Activated naive CD4-positive, alpha-beta T cell treated with anti-CD3 and anti-CD28 coated beads, Interleukin-2, amount 50 U/mL, for 72 hours (primary cell): ENCODE measurements around the gene TSNAXIP1. TPM values are rescaled to one million over a fixed set of nuclear protein-coding genes. Genes with fewer than 3 reads are reported as not detected.

ENCODE experiments used
- ATAC-seq, 2 donors: fragments of 150-1000 bp; cut with Tn5 transposase; 2 replicates each; pipeline ENCODE4 v1.10.0; 2021; ENCODE audit warnings: mild to moderate bottlenecking in 2 of 2, moderate library complexity in 2 of 2
- DNase-seq, 2 donors: peaks; one replicate each; pipeline ENCODE4 v3.0.0; 2021 to 2022; ENCODE audit warnings: low spot score in 2 of 2
- H3K27ac Mint-ChIP-seq, 2 donors: one replicate each; pipeline ENCODE4 v1.8.0; 2022; ENCODE audit warnings: mild to moderate bottlenecking in 2 of 2, mixed read lengths in 2 of 2
- H3K36me3 Mint-ChIP-seq, 2 donors: one replicate each; pipeline ENCODE4 v1.8.0; 2022; ENCODE audit warnings: mixed read lengths in 2 of 2
- H3K9me3 Mint-ChIP-seq, 2 donors: one replicate each; pipeline ENCODE4 v1.8.0; 2022; ENCODE audit warnings: mixed read lengths in 2 of 2
- total RNA-seq, 2 donors: library from RNA; stranded (reverse); gene quantifications; one replicate each; pipeline ENCODE4 v1.2.3, GENCODE V29; 2022

TSNAXIP1 gene, protein sequence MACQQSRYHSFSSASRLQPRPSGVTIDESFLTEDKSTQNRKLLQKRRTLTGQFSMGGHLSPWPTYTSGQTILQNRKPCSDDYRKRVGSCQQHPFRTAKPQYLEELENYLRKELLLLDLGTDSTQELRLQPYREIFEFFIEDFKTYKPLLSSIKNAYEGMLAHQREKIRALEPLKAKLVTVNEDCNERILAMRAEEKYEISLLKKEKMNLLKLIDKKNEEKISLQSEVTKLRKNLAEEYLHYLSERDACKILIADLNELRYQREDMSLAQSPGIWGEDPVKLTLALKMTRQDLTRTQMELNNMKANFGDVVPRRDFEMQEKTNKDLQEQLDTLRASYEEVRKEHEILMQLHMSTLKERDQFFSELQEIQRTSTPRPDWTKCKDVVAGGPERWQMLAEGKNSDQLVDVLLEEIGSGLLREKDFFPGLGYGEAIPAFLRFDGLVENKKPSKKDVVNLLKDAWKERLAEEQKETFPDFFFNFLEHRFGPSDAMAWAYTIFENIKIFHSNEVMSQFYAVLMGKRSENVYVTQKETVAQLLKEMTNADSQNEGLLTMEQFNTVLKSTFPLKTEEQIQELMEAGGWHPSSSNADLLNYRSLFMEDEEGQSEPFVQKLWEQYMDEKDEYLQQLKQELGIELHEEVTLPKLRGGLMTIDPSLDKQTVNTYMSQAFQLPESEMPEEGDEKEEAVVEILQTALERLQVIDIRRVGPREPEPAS
- total RNA-seq: under 1 TPM in 1 of 2 donors, not detected in 1; 0.35 TPM

DNA sequence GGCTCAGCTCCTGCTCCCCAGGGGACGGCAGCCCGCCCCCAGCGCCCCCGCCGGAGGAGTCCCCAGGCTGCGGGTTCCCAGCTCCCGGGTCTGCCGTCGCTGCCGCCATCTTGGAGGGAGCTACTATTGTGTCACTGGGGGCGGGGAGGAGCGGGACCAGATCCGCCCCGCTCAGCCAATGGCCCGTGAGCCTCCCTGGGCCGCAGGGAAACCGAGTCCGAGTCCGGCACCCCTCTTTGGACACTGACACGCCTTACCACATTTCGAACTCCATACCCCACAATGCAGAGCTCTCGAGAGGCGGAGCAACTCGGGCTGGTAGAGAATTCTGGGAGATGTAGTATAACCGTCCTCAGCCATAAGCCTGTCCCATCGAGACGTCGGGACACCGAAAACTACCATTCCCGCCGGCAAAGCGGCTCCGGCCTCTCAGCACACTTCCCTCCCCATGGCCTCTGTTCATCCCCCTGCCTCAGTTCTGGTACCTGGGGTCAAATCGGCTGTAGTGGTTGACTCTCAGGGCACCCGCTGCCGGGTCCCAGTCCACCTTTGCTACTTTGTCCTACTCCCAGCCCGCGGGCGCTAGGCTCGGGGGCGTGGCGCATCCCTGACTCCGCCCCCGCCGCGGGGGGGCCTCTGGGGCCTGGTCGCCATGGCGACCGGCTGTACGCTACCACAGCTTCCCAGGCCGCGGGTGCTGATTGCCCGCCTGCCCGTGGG lies at the start of gene TSNAXIP1, which contains the start of gene RANBP10:
TSNAXIP1 (plus strand) TSS at position 462 of the 720 bp plus-strand sequence. CDS start 261 bp downstream, outside the sequence.
RANBP10 (minus strand) TSS at position 133 of the 720 bp plus-strand sequence; CDS start at position 109, 24 bp downstream.
- ATAC-seq (peak; percentile 93 to 95), DNase-seq (peak; percentile 94 to 96)
- H3K27ac Mint-ChIP-seq: peak within 1 kb of the TSS; percentile 86 to 99
- H3K9me3 Mint-ChIP-seq: no peaks in the 10 kb centered on the region
- H3K36me3 Mint-ChIP-seq: peaks cover 11 to 24% of the 10 kb centered on the region in 2 donors

DNA sequence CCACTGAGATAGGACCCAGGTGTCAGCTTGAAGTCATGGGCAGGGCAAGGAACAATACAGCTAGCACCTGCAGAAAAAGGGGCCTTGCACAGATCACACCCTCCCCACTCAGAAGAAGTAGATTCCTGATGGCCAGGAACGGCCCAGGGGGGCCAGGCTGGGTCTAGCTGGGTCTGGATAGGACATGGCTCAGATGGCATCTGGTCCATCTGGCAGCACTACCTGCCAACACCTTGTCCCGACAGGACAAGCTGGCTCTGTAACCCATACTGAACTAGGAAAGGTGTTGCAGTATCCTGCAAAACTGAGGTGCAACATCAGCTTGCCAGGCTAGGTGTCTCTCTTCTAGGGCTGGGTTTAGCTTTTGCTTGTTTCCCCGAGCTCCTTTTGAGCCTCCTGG lies 48.7 kb upstream of the TSNAXIP1 start:
- DNase-seq (no peak), ATAC-seq (no peak)
- no peaks in the 10 kb centered on the region for H3K9me3 Mint-ChIP-seq
- peaks cover 0 to 5% of the 10 kb centered on the region in 2 donors for H3K36me3 Mint-ChIP-seq
- H3K27ac Mint-ChIP-seq: no peak overlapping the region

DNA sequence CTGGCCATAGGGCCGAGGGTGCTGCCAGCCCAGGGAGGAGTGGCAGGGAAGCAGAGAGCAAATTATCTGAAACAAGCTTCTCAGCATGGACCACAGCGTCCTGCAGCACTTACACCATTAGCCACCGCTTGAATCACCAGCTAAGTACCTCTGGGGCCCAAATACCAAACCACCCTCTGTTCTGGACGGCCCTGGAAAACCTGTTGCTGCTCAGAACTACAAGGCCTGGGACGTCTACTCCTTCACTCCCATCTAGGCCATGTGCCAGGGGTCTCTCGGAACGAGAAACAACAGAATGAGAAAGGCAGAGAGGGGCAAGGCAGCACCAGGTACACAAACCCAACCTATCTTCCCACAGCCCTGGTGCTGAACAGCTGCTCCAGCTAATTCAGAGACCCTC lies 47.7 kb upstream of the TSNAXIP1 start:
- ATAC-seq (no peak), DNase-seq (no peak)
- peaks cover 0 to 5% of the 10 kb centered on the region in 2 donors for H3K36me3 Mint-ChIP-seq
- no peaks in the 10 kb centered on the region for H3K9me3 Mint-ChIP-seq
- peak overlapping the region; percentile 60 to 62 for H3K27ac Mint-ChIP-seq

DNA sequence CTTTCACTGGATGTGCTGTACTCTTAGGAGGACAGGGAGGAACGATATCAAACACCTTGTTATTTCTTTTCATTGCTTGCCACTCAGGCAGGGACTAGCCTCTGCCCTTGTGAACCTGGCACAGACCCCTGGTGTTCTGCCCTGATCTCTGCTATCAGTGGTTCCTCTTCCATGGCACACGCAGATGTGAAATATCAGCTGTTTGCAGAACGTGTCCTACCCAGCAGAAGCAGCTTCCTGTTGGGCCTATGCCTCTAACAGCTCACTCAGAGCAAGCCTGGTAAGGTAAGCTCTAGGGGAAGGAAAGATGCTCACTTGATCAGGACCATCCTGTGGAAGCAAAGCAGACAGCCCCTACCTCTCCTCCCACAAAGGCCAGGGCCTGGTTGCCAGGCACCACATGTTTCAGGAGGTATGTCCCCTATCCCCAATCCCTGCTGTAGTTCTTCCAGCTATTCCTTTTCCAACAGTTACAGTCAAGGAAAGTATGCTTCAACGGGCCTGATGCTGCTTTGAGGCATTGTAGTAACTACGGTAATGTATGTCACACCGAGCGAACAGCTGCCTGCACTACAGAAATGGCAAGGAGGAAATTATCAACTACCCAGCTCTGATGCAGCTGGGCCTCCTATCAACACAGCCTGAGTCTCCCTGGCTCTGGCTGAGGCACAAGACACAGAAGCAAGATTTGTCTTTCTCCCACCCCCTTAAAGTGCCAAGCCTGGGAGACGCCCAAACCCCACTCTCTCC lies 46.3 kb upstream of the TSNAXIP1 start:
- peaks cover 0 to 5% of the 10 kb centered on the region in 2 donors for H3K36me3 Mint-ChIP-seq
- DNase-seq (no peak), ATAC-seq (no peak)
- no peaks in the 10 kb centered on the region for H3K9me3 Mint-ChIP-seq
- peak overlapping the region in 1 of 2 donors; percentile 55 for H3K27ac Mint-ChIP-seq

DNA sequence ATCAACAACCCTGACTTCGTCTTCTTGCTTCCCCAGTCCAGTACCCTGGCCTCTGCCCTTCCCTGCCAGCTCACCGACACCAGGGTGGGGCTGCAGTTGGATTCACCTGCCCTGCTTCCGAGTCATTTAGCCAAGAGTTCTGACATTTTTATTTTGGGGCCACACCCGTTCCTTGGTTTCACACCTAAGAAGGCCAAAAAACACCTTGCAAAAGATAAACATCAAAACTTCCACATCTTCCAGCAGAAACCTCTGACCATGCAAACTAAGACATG lies 45.8 kb upstream of the TSNAXIP1 start:
- peaks cover 0 to 5% of the 10 kb centered on the region in 2 donors for H3K36me3 Mint-ChIP-seq
- H3K27ac Mint-ChIP-seq: no peak overlapping the region
- DNase-seq (no peak), ATAC-seq (no peak)
- H3K9me3 Mint-ChIP-seq: no peaks in the 10 kb centered on the region

DNA sequence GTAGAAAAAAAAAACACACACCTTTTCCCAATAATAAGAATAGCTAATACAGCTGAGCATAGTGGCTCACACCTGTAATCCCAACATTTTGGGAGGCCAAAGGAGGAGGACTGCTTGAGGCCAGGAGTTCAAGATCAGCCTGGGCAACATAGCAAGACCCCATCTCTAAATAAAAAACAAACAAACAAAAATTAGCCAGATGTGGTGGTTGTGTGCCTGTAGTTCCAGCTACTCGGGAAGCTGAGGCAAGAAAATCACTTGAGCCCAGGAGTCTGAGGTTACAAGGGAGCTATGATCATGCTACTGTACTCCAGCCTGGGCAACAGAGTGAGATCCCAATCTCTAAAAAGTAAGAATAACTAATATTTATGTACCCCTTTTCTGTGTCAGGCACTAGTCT lies 44.8 kb upstream of the TSNAXIP1 start:
- no peak for DNase-seq
- no peaks in the 10 kb centered on the region for H3K9me3 Mint-ChIP-seq
- ATAC-seq: no peak
- no peak overlapping the region for H3K27ac Mint-ChIP-seq
- H3K36me3 Mint-ChIP-seq: peaks cover 0 to 5% of the 10 kb centered on the region in 2 donors

DNA sequence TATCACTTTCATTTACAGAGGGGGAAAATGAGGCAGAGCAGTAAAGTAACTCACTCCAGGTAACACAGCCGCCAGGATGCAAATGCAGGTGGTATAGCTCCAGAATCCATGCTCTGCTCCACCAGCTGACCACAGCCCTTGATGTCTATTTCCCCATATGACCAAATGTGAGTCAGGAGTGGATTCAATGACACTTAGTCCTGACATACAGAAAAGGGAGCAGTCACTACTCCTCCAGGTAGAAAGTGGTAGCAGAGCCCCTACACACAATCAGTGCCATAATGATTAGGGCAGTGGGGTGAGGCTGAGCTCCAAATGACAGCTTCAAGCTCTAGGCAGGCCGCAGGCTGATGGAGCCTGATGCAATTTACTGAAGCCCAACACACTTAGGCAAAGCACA lies 44.3 kb upstream of the TSNAXIP1 start:
- no peak for DNase-seq
- peak; percentile 35 to 53 for ATAC-seq

DNA sequence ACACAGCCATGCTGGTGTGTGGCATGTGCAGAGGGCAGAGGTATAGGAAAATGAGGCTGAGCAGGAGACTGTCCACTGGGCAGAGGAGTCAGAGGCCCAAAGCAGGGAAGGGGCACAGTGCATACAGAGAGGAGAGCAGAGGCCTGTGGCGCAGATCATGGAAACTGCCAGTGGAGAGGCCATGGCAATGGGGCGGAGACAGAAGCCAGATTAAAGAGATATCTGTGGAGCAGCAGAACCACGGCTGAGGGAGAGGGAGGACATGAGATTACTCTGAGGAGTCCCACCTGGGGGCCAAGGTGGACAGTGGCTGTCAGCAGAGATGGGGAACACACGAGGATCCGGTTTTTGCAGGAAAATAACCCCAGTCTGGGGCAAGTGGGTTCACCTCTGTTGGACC lies 43.6 kb upstream of the TSNAXIP1 start:
- Mint-ChIP-seq H3K36me3 (peaks cover 0 to 5% of the 10 kb centered on the region in 2 donors), H3K27ac (peak overlapping the region; percentile 40 to 54), H3K9me3 (no peaks in the 10 kb centered on the region)
- DNase-seq: no peak
- ATAC-seq: no peak

More for the DNA sequence above, 44.3 kb upstream of the TSNAXIP1 start:
- peaks cover 0 to 5% of the 10 kb centered on the region in 2 donors for H3K36me3 Mint-ChIP-seq
- H3K9me3 Mint-ChIP-seq: no peaks in the 10 kb centered on the region
- H3K27ac Mint-ChIP-seq: peak overlapping the region; percentile 40 to 54

DNA sequence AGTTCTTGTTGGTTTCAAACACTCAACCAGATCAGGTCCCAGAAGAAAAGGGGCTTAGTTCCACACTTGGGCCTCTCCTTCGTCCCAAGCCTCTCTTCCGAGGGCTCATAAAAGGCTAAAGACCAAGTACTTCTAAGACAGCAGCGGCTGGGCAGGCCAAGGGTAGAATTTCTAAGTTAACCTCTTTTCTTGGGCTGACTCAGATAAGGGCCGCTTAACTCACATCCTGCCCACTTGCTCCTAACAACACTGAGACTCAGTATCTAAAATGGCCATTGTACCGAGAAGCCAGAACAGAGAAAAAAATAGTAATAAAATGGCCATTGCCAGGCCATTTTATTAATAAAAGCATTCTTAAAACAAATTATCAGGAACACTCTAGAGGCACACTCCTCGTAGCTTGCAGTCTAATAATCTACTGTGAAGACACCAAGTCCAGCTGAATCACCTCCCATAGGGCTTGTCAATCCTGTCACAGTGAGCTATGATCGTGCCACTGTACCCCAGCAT lies 42.5 kb upstream of the TSNAXIP1 start:
- DNase-seq (no peak), ATAC-seq (no peak)
- Mint-ChIP-seq H3K36me3 (no peaks in the 10 kb centered on the region), H3K27ac (peak overlapping the region in 1 of 2 donors; percentile 89), H3K9me3 (no peaks in the 10 kb centered on the region)

DNA sequence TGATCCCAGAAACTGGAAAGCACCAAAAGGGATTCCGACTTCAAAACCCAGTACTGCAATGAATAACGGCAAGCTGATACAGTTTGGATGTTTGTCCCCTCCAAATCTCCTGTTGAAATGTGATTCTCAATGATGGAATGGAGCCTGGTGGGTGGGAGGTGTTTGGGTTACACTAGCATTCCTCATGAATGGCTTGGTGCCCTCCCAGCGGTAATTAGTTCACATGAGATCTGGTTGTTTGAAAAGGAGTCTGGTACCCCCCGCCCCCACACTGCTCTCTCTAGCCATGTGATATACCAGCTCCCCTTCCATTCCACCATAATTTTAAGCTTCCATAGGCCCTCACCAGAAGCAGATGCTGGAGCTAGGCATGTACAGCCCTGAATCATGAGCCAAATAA lies 40.4 kb upstream of the TSNAXIP1 start:
- no peak for ATAC-seq
- H3K9me3 Mint-ChIP-seq: no peaks in the 10 kb centered on the region
- no peaks in the 10 kb centered on the region for H3K36me3 Mint-ChIP-seq
- peak overlapping the region in 1 of 2 donors; percentile 70 for H3K27ac Mint-ChIP-seq
- DNase-seq: no peak

DNA sequence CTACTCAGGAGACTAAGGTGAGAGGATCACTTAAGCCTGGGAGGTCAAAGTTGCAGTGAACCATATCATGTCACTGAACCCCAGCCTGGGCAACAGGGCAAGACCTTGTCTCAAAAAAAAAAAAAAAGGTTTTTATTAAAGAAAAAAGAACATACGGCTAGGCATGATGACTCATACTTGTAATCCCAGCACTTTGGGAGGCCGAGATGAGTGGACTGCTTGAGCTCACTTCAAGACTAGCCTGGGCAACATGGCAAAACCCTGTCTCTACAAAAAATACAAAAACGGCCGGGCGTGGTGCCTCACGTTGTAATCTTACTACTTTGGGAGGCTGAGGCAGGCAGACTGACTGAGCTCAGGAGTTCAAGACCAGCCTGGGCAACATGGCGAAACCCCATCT lies 38.7 kb upstream of the TSNAXIP1 start:
- ATAC-seq: no peak
- Mint-ChIP-seq H3K9me3 (no peaks in the 10 kb centered on the region), H3K36me3 (peaks cover 0 to 9% of the 10 kb centered on the region in 2 donors), H3K27ac (no peak overlapping the region)
- no peak for DNase-seq

DNA sequence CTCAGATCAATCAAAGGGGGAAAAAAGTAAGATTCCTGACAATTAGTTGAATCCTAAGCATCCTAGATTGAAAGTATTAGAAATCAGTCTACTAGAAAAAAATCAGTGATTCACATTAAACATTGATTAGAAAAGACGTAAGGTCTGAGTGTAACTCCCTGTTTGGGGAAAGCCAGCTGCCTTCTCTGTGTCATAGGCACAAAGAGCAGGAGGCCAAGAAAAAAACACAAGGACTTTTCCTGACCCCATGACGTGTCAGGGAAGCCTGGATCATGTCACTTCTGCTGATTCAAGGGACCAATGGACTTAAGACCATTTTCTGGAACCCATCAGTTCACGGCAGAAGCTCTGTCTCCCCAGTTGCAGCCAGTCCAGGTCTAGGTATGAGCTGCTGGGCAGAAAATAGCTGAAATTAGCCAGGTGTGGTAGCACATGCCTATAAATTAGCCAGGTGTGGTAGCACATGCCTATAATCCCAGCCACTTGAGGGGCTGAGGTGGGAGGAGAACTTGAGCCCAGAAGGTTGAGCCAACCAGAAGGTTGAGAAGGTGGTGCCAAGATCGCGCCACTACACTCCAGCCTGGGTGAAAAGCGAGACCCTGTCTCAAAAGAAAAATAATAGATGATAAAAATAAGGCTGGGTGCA lies 36.2 kb upstream of the TSNAXIP1 start:
- ATAC-seq (no peak), DNase-seq (no peak)
- H3K9me3 Mint-ChIP-seq: no peaks in the 10 kb centered on the region
- no peak overlapping the region for H3K27ac Mint-ChIP-seq
- H3K36me3 Mint-ChIP-seq: peaks cover 0 to 9% of the 10 kb centered on the region in 2 donors

DNA sequence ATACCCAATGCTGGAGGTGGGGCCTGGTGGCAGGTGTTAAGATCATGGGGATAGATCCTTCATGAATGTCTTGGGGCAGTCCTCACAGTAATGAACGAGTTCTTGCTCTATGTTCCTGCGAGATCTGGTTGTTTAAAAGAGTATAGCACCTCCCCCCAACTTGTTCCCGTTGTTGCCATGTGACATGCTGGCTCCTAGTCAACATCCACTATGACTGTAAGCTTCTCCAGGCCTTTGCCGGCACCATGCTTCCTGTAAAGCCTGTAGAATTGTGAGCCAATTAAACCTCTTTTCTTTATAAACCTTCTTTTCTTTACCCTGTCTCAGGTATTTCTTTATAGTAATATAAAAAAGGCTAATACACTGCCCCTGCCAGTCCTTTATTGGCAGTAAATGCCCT lies 33.6 kb upstream of the TSNAXIP1 start:
- ATAC-seq: no peak
- Mint-ChIP-seq H3K36me3 (peaks cover 0 to 9% of the 10 kb centered on the region in 2 donors), H3K9me3 (no peaks in the 10 kb centered on the region), H3K27ac (peak overlapping the region in 1 of 2 donors; percentile 36)
- no peak for DNase-seq

DNA sequence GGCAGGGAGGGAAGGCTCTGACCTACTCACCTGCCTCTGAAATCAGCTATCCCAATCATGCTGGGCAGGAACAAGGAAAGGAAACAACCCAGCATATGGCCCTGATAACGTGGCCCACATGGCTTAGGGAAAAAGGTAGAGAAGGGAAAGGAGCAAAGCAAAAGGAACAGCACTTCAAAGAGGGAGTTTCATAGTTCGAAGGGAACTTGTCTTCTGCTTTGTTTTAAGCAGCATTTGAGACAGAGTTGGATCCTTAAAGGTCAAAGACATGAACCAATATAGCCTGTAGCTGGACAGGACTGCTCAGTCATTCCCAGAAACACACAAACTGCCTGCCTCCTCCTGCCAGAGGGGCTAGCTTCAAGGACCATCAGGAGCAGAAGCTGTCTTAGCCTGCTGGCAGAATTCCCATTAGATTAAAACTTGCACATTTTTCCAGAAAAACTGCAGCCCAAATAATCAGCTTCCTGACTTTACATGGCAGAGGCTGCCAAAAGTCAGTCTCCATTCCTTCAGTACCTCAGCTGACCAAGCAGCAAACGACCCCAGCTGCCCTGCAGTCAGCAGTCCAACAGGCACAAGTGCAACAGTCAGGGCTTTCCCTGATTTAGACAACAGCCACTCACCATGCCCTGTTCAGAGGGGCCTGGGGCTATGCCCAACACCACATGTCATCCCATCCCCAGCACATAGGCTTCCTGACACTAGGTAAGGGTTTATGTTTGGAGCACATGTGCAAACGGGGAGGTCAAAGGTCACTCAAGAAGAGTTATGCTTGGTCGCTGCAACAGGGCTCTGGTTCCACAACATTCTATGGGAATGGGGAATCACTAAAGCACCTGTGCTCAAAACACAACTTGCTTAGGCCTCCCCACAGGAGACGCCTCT lies 32.9 kb upstream of the TSNAXIP1 start:
- ATAC-seq: no peak

DNA sequence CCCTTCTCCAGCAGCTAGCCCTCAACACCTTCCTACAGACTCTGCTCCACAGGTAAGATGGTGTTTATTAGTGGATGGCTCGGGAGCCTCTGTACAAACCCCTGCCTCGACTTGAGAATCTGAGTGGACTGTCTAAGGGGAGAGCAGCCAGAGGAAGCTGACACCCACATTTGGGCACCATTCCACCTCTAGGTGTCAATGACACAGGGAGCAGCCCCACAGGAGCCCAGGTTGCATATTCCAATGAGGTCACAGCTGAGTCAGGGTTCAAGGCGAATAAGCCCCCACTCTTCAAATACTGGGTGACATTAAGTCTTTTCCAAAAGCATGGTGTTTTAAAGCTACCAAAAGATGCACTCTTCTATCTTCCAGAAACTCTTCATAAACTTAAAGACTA lies 32.2 kb upstream of the TSNAXIP1 start:
- H3K9me3 Mint-ChIP-seq: no peaks in the 10 kb centered on the region
- no peak overlapping the region for H3K27ac Mint-ChIP-seq
- DNase-seq: no peak
- peaks cover 0 to 9% of the 10 kb centered on the region in 2 donors for H3K36me3 Mint-ChIP-seq
- ATAC-seq: no peak

More for the DNA sequence above, 32.9 kb upstream of the TSNAXIP1 start:
- Mint-ChIP-seq H3K27ac (peak overlapping the region in 1 of 2 donors; percentile 36), H3K36me3 (peaks cover 0 to 9% of the 10 kb centered on the region in 2 donors), H3K9me3 (no peaks in the 10 kb centered on the region)
- no peak for DNase-seq
